Kidney tubule cell (primary cell): ENCODE results near the gene TJP3.

Experiments
- DNase-seq: peaks from one replicate; pipeline ENCODE4 v3.0.0-alpha.2; 2018; ENCODE audit warnings: low spot score

The TJP3 gene

GRCh38 chr19:3671680-3672574 lies 36.3 kb upstream of the TJP3 start:
- no peak for DNase-seq

- no peak for DNase-seq
Measured at GRCh38 chr19:3672575-3672948, 35.6 kb upstream of the TJP3 start.

- DNase-seq = no peak
Measured at GRCh38 chr19:3672993-3673392, 35.2 kb upstream of the TJP3 start.

- DNase-seq = no peak
Measured at GRCh38 chr19:3673506-3674439, 34.4 kb upstream of the TJP3 start.

GRCh38 chr19:3674784-3675543 lies 33.2 kb upstream of the TJP3 start:
- DNase-seq = no peak

- DNase-seq = no peak
Measured at GRCh38 chr19:3678188-3678587, 30.0 kb upstream of the TJP3 start.

- DNase-seq = no peak
Measured at GRCh38 chr19:3679138-3679537, 29.0 kb upstream of the TJP3 start.

GRCh38 chr19:3679581-3679980 lies 28.6 kb upstream of the TJP3 start:
- no peak for DNase-seq

- no peak for DNase-seq
Measured at GRCh38 chr19:3680939-3681338, 27.2 kb upstream of the TJP3 start.

GRCh38 chr19:3682286-3682685 lies 25.9 kb upstream of the TJP3 start:
- DNase-seq = no peak

- no peak for DNase-seq
Measured at GRCh38 chr19:3682741-3683404, 25.3 kb upstream of the TJP3 start.

- no peak for DNase-seq
Measured at GRCh38 chr19:3683405-3684053, 24.7 kb upstream of the TJP3 start.

- peak; percentile 23 for DNase-seq
Measured at GRCh38 chr19:3684054-3684816, 23.9 kb upstream of the TJP3 start.

GRCh38 chr19:3684817-3685410 lies 23.3 kb upstream of the TJP3 start:
- no peak for DNase-seq

GRCh38 chr19:3687393-3687773 lies 20.8 kb upstream of the TJP3 start:
- no peak for DNase-seq

- DNase-seq = peak; percentile 10
Measured at GRCh38 chr19:3687774-3688706, 20.1 kb upstream of the TJP3 start.

- DNase-seq = no peak
Measured at GRCh38 chr19:3690551-3691371, 17.4 kb upstream of the TJP3 start.

GRCh38 chr19:3691372-3691716 lies 16.8 kb upstream of the TJP3 start:
- DNase-seq = no peak
